Right lobe of liver (tissue), 6 donors: Measurements from ENCODE around the gene ZNHIT6. TPM values are rescaled to one million over a fixed set of nuclear protein-coding genes. Genes with fewer than 3 reads are reported as not detected.

Experiments
- ATAC-seq, 4 donors: fragments of 200-7000 bp; cut with Tn5 transposase; one replicate each; pipeline ENCODE4 v1.9.1; 2020; ENCODE audit warnings: mild to moderate bottlenecking in 4 of 4, moderate library complexity in 4 of 4
- DNase-seq, 3 donors: peaks; one replicate each; pipeline ENCODE4 v3.0.0-alpha.2; 2020
- H3K27ac ChIP-seq, 3 donors: fragments of 200-600 bp; one replicate each; pipeline ENCODE4 v1.8.0; 2022
- H3K27me3 ChIP-seq, 2 donors: fragments of 200-600 bp; one replicate each; pipeline ENCODE4 v1.8.0; 2022
- H3K36me3 ChIP-seq, 4 donors: fragments of 200-600 bp; sonication (generic) in 1 of 4; one replicate each; pipeline versions ENCODE4 v1.5.1 to v1.8.0; 2017 to 2022; ENCODE audit warnings: control low read depth in 1 of 4
- H3K4me1 ChIP-seq, 4 donors: fragments of 200-600 bp; sonication (generic) in 1 of 4; one replicate each; pipeline versions ENCODE4 v1.5.1 to v1.8.0; 2017 to 2022; ENCODE audit warnings: control low read depth in 1 of 4
- H3K4me3 ChIP-seq, 3 donors: fragments of 200-600 bp; one replicate each; pipeline ENCODE4 v1.8.0; 2022
- H3K9me3 ChIP-seq, 4 donors: fragments of 200-600 bp; sonication (generic) in 1 of 4; one replicate each; pipeline versions ENCODE4 v1.5.1 to v1.8.0; 2017 to 2022; ENCODE audit warnings: control low read depth in 1 of 4
- POLR2A ChIP-seq: fragments of 450-650 bp; IDR thresholded peaks from one replicate; pipeline ENCODE4 v1.6.1; 2017; ENCODE audit warnings: antibody characterized with exemption, mild to moderate bottlenecking
- WGBS: methylation state at CpG from one replicate; pipeline ENCODE4 v1.1.6; 2018; ENCODE audit warnings: low coverage, low lambda C conversion rate; ENCODE audit not compliant: insufficient coverage; ENCODE audit errors: missing lambda C conversion rate; 5-methylcytosine and 5-hydroxymethylcytosine counted together
- intact Hi-C, 2 donors: fragments of 100-400 bp; cut with DNase I; formaldehyde crosslinking; loops; one replicate each; pipeline versions ENCODE4 v1.11.2 to v1.14.1; 2022
- total RNA-seq, 6 experiments: library from RNA; depleted of rRNA in 2 of 6; stranded (reverse); fragments of >200 nt in 2 of 6; fragmentation: NEBNext Ultra II Directional in 3 of 6; extraction: Animal tissue kit (Norgen Biotek cat#: 25700) in 3 of 6; gene quantifications; one replicate each; pipeline versions ENCODE4 v1.1.0 to v1.2.4, GENCODE V29; 2016 to 2023
- TF ChIP-seq, protein P1 (sequence below), 4 donors: fragments of 200-600 bp in 3 of 4; fragments of 450-650 bp in 1 of 4; IDR thresholded peaks; one replicate each; pipeline versions ENCODE4 v1.5.1 to v1.8.0; 2016 to 2022; ENCODE audit warnings: antibody characterized with exemption in 4 of 4, mild to moderate bottlenecking in 2 of 4
- donor health status: DM: no; HTN: yes; CAD: no.
- donor health status: DM: no; HTN: no; CAD: no.
- donor health status: DM: no; HTN: no; CAD: no.
- donor health status: DM: no; HTN: yes; CAD: no.
- donor health status: DM: no; HTN: yes; CAD: no.

ZNHIT6 gene
- total RNA-seq, 6 experiments from 2014 or later: 3.1 to 5.1 (median 4.2) TPM

DNA sequence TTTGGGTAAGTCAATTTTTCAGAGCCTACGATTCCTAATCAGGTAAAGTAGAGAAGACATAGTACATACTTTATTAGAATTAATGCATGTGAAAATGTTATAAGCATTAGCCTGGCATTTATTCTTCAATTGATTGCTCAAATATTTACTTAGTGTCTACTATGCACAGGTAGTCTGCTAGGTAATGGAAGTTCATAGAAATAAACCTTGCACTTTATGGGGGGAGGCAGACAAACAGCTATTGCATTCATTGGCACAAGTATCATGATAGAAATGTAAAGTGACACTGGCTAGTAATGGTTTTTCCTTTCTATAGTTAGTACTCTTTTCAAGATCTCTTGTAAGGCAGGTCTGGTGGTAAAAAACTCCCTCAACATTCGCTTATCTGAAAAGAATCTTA is 44.9 kb downstream of the ZNHIT6 start:
- H3K36me3 ChIP-seq: no peaks in the 10 kb centered on the region
- DNase-seq: no peak
- TF ChIP-seq, protein P1, sequence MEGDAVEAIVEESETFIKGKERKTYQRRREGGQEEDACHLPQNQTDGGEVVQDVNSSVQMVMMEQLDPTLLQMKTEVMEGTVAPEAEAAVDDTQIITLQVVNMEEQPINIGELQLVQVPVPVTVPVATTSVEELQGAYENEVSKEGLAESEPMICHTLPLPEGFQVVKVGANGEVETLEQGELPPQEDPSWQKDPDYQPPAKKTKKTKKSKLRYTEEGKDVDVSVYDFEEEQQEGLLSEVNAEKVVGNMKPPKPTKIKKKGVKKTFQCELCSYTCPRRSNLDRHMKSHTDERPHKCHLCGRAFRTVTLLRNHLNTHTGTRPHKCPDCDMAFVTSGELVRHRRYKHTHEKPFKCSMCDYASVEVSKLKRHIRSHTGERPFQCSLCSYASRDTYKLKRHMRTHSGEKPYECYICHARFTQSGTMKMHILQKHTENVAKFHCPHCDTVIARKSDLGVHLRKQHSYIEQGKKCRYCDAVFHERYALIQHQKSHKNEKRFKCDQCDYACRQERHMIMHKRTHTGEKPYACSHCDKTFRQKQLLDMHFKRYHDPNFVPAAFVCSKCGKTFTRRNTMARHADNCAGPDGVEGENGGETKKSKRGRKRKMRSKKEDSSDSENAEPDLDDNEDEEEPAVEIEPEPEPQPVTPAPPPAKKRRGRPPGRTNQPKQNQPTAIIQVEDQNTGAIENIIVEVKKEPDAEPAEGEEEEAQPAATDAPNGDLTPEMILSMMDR (IDR thresholded peaks at IDR 0.05): no peak
- TF ChIP-seq POLR2A: no peak
- 93% methylated on average over 2 of the region's 2 CpGs for WGBS
- intact Hi-C loops: no loop called here
- no peaks in the 10 kb centered on the region for H3K27me3 ChIP-seq
- H3K4me3 ChIP-seq: no peak overlapping the region
- H3K27ac ChIP-seq: peak overlapping the region in 1 of 3 donors; percentile 38
- peaks cover 0 to 17% (median 0%) of the 10 kb centered on the region in 4 donors for H3K4me1 ChIP-seq
- no peaks in the 10 kb centered on the region for H3K9me3 ChIP-seq
- ATAC-seq: peak; percentile 63 to 93 (median 70)

DNA sequence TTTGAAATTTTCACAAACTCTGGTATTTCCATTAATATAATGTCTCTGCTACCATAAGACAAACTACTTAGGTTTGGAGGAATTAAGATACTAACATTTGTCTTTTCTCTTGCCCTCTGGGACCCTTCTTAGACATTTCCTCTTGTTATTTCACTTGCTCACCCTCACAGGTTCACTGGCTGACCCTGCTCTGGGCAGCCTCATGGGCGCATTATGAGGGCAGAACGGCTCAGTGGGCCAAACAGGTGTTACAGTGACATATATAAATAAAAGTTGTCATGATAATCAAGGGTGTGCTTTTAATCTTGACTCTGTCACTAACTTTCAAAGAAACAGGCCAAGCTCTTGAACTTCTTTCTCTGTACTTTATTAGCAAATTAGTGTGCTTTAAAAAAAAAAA is 46.5 kb downstream of the ZNHIT6 start:
- Histone ChIP-seq H3K27me3 (no peaks in the 10 kb centered on the region), H3K4me3 (no peak overlapping the region), H3K4me1 (peaks cover 0 to 17% (median 0%) of the 10 kb centered on the region in 4 donors), H3K27ac (no peak overlapping the region), H3K9me3 (no peaks in the 10 kb centered on the region), H3K36me3 (no peaks in the 10 kb centered on the region)
- 31% methylated on average over 2 of the region's 2 CpGs for WGBS
- TF ChIP-seq, protein P1 (IDR thresholded peaks at IDR 0.05): no peak
- TF ChIP-seq POLR2A: no peak
- intact Hi-C loops: no loop called here
- peak in 1 of 4 donors; percentile 46 for ATAC-seq
- no peak for DNase-seq

DNA sequence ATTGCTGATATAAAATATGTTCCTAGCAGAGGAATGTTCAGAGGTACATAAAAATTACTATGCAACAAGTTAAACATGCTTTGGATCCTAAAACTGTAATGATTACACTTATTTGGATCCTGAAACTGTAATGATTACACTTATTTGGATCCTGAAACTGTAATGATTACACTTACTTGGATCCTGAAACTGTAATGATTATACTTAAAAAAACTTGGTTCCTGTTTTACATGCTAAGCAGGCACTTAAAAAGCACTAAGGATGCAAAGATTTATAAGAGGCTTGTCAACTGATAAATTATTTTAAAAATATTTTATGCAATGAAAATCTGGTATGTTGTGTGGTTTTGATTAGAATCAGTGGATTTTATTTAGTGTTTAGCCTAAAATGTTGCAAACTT is 47.7 kb downstream of the ZNHIT6 start:
- TF ChIP-seq, protein P1 (IDR thresholded peaks at IDR 0.05): no peak
- no peak for TF ChIP-seq POLR2A
- H3K27me3 ChIP-seq: no peaks in the 10 kb centered on the region
- H3K36me3 ChIP-seq: no peaks in the 10 kb centered on the region
- intact Hi-C loops: no loop called here
- no peak overlapping the region for H3K27ac ChIP-seq
- ATAC-seq (no peak), DNase-seq (no peak)
- peaks cover 0 to 21% (median 0%) of the 10 kb centered on the region in 4 donors for H3K4me1 ChIP-seq
- H3K9me3 ChIP-seq: no peaks in the 10 kb centered on the region
- H3K4me3 ChIP-seq: no peak overlapping the region

DNA sequence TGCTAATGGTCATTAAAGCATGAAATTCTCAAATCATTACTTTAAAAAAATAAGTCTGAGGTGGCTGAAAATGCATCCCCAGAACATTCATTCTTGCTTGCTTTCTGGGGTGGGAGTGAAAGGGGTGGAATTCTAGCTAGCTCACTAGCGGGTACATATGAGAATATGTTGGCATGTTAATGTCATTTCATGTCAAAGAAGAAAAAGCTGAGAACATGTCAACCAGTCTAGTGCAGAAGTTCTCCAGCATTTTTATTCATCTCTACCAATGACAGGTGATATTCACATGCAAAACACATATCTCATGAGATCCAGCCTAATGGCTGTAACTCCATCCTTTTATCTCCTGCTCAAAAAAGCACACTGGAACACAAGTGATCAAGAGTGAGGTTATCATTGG is 49.1 kb downstream of the ZNHIT6 start:
- TF ChIP-seq, protein P1 (IDR thresholded peaks at IDR 0.05): no peak
- TF ChIP-seq POLR2A: no peak
- DNase-seq (no peak), ATAC-seq (no peak)

DNA sequence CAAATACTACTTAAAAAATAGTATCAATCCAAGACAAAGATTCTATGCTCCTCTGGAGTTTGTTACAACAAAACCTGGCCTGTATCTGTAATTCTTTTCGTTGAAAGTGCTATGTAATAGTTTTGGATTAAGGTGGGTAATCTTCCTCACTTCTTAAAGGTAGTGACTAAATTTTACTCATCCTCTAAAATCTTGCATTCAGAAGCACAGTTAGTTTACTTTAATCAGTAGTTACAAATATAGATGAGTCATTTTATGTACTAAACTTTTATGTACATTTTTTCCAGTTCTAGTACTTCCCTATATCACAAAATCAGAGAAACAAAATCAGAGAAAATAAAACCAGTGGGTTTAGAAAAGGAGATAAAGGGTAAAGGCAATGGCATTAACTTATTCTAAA is 51.3 kb downstream of the ZNHIT6 start:
- H3K36me3 ChIP-seq: no peaks in the 10 kb centered on the region
- H3K4me1 ChIP-seq: peaks cover 0 to 5% (median 0%) of the 10 kb centered on the region in 4 donors
- ATAC-seq: no peak
- H3K9me3 ChIP-seq: no peaks in the 10 kb centered on the region
- no peak overlapping the region for H3K27ac ChIP-seq
- H3K4me3 ChIP-seq: no peak overlapping the region
- WGBS: 95% methylated on average over 1 of the region's 1 CpG
- H3K27me3 ChIP-seq: no peaks in the 10 kb centered on the region
- intact Hi-C loops: no loop called here
- TF ChIP-seq POLR2A: no peak
- TF ChIP-seq, protein P1 (IDR thresholded peaks at IDR 0.05): no peak
- no peak for DNase-seq

More for the DNA sequence above, 49.1 kb downstream of the ZNHIT6 start:
- Histone ChIP-seq H3K36me3 (no peaks in the 10 kb centered on the region), H3K27ac (no peak overlapping the region), H3K27me3 (no peaks in the 10 kb centered on the region), H3K4me3 (no peak overlapping the region), H3K4me1 (peaks cover 0 to 21% (median 0%) of the 10 kb centered on the region in 4 donors), H3K9me3 (no peaks in the 10 kb centered on the region)
- WGBS: 100% methylated on average over 1 of the region's 1 CpG
- intact Hi-C loops: no loop called here
